Calu3 (cell line): ENCODE data around the gene TSSC4. TPM values are rescaled to one million over a fixed set of nuclear protein-coding genes. Genes with fewer than 3 reads are reported as not detected.

Experiments used
- BruUV-seq: library from RNA; stranded (reverse); fragments of 400-500 nt; replicated peaks from 2 replicates; lab custom pipeline; 2021; lab: Mats Ljungman, UMichigan
- CTCF ChIA-PET: fragments of 300-600 bp; sonication (Branson Sonifier 250); formaldehyde crosslinking; loops from one replicate; lab custom pipeline; 2022; ENCODE audit warnings: antibody characterized with exemption; lab: Charles Lee
- DNase-seq: peaks from one replicate; pipeline ENCODE4 v3.0.0; 2022
- H3K27ac Mint-ChIP-seq: one replicate; pipeline ENCODE4 v1.8.0; 2022; ENCODE audit warnings: mixed read lengths; ENCODE audit not compliant: unreplicated experiment
- H3K27me3 Mint-ChIP-seq: one replicate; pipeline ENCODE4 v1.8.0; 2022; ENCODE audit warnings: mixed read lengths; ENCODE audit not compliant: unreplicated experiment
- H3K36me3 Mint-ChIP-seq: one replicate; pipeline ENCODE4 v1.8.0; 2022; ENCODE audit warnings: mild to moderate bottlenecking, moderate library complexity, mixed read lengths; ENCODE audit not compliant: insufficient read depth, unreplicated experiment
- H3K4me1 Mint-ChIP-seq: one replicate; pipeline ENCODE4 v1.8.0; 2022; ENCODE audit warnings: mild to moderate bottlenecking, low read depth, mixed read lengths; ENCODE audit not compliant: unreplicated experiment
- H3K4me3 Mint-ChIP-seq: one replicate; pipeline ENCODE4 v1.8.0; 2022; ENCODE audit warnings: mild to moderate bottlenecking, low read depth, moderate library complexity, mixed read lengths; ENCODE audit not compliant: unreplicated experiment
- H3K9me3 Mint-ChIP-seq: one replicate; pipeline ENCODE4 v1.8.0; 2022; ENCODE audit warnings: low read depth, mixed read lengths; ENCODE audit not compliant: unreplicated experiment
- intact Hi-C: fragments of 100-400 bp; cut with micrococcal nuclease; formaldehyde crosslinking; loops from one replicate; pipeline ENCODE4 v1.10.0; 2022; ENCODE audit not compliant: unreplicated experiment
- total RNA-seq: library from RNA; stranded (reverse); gene quantifications from 2 replicates; pipeline ENCODE4 v1.2.3, GENCODE V29; 2022
- TF ChIP-seq, protein P1 (sequence below): fragments of 200-600 bp; IDR thresholded peaks from one replicate; pipeline ENCODE4 v1.8.0; 2022; ENCODE audit warnings: antibody characterized with exemption; ENCODE audit not compliant: unreplicated experiment

TSSC4 gene
- total RNA-seq, 1 experiment from 2014 or later = 49.4 TPM

DNA sequence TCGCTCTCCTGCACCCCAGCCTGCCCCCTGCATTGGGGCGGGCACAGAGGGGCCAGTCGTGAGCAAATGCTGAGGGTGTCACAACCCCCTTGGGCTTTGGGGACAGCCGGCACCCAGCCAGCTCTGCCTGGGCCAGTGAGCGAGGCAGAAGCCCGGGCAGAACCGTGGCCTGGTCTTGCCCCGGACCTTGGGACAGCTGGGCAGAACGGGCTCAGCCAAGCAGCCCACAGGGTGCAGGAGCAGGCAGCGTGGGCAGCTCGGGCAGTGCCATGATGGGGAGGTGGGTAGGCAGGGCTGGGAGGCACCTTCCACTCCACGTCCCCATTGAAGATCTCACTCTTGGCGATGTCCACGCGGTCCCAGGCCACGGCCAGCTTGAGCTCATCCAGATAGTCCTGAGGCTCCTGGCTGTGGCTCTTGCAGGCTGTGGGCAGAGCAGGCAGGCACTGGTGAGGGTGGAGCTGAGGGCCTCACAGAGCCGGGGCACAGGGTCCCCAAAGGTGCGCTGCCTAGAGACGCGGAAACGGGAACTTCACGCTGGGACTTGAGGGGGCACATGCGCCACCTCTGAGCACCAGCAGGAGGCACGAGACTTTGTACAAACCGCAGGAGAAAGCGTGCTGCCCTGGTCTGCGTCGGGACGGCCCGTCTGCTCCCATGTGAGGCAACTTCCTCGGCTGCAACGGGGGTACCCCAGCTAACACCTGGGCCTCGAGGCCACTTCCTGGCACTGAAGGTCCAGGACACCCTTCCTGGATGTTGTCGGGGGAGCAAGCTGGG, 15.2 kb downstream of the TSSC4 start:
- H3K36me3 Mint-ChIP-seq = no peaks in the 10 kb centered on the region
- no peak overlapping the region for H3K4me3 Mint-ChIP-seq
- no peaks in the 10 kb centered on the region for H3K9me3 Mint-ChIP-seq
- H3K4me1 Mint-ChIP-seq = no peaks in the 10 kb centered on the region
- no TSS peak for BruUV-seq
- CTCF ChIA-PET = no interaction called here
- no peak overlapping the region for H3K27ac Mint-ChIP-seq
- intact Hi-C loops = no loop called here
- TF ChIP-seq, protein P1, sequence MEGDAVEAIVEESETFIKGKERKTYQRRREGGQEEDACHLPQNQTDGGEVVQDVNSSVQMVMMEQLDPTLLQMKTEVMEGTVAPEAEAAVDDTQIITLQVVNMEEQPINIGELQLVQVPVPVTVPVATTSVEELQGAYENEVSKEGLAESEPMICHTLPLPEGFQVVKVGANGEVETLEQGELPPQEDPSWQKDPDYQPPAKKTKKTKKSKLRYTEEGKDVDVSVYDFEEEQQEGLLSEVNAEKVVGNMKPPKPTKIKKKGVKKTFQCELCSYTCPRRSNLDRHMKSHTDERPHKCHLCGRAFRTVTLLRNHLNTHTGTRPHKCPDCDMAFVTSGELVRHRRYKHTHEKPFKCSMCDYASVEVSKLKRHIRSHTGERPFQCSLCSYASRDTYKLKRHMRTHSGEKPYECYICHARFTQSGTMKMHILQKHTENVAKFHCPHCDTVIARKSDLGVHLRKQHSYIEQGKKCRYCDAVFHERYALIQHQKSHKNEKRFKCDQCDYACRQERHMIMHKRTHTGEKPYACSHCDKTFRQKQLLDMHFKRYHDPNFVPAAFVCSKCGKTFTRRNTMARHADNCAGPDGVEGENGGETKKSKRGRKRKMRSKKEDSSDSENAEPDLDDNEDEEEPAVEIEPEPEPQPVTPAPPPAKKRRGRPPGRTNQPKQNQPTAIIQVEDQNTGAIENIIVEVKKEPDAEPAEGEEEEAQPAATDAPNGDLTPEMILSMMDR = no peak
- H3K27me3 Mint-ChIP-seq = peaks cover 20% of the 10 kb centered on the region
- DNase-seq = no peak

DNA sequence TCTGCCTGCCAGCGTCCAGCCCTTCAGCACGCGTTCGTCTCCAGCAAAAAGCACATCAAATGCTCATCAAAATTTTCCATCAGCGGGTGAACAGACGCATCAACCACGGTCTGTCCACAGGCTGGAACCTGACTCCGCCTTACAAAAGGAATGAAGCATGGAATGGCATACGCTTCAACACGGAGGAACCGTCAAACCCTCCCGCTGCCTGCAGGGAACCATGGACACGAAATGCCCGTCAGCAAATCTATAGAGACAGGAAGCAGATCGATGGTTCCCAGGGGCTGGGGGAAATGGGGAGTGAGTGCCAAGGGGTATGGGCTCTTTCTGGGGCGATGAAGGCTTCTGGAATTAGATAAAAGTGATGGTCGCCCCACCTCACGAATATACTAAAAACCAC, 16.2 kb downstream of the TSSC4 start:
- BruUV-seq = no TSS peak
- Mint-ChIP-seq H3K9me3 (no peaks in the 10 kb centered on the region), H3K27ac (no peak overlapping the region), H3K27me3 (peaks cover 10% of the 10 kb centered on the region), H3K4me3 (no peak overlapping the region), H3K4me1 (no peaks in the 10 kb centered on the region), H3K36me3 (no peaks in the 10 kb centered on the region)
- CTCF ChIA-PET = no interaction called here
- TF ChIP-seq, protein P1 = no peak
- intact Hi-C loops = no loop called here
- no peak for DNase-seq

DNA sequence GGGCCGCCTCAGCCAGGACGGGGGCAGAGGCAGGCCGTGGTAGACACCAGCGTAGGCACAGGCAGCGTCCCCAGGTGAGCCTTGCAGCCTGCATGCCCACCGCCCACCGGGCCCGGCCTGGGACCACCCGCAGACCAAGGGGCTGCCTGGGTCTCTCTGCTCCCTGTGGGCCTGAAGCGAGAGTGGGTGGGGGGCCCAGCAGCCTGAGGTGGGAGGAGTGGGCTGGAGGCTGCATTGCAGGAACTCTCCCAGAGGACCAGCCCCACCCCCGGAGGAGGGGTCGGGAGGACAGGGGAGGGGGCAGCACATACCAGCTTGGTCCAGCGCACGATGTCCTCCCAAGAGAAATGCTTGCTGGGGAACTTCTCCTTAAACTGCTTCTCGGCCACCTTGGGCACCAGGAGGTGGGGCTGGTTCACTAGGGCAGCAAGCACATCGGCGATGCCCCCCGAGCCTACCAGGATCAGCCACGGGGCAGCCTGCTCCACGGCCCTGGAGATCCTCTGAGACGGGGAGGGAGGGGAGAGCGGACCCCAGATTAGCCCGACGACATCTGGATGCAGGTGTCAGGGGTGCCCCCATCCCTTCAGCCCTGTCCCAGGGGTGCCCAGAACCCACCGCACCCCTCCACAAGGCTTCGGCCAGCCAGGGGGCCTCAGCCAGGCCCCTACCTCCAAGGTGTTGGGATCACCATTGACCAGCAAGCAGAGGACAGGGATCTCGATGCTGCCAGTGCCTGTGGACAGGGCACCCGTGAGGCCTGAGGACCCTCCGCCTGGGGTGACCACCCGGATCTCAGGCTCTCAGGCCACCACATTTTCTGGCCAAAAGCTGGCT, 17.5 kb downstream of the TSSC4 start:
- Mint-ChIP-seq H3K27ac (no peak overlapping the region), H3K36me3 (no peaks in the 10 kb centered on the region), H3K4me1 (no peaks in the 10 kb centered on the region), H3K4me3 (no peak overlapping the region), H3K27me3 (peaks cover 9% of the 10 kb centered on the region), H3K9me3 (no peaks in the 10 kb centered on the region)
- TF ChIP-seq, protein P1 = no peak
- no peak for DNase-seq
- intact Hi-C loops = no loop called here
- BruUV-seq = no TSS peak
- CTCF ChIA-PET = interaction anchor here (0.7 to 3.1 kb wide), 3 partner anchors 46 to 112 kb away, joined by 3 to 97 read pairs (median 4); no protein-coding TSS in a partner anchor

DNA sequence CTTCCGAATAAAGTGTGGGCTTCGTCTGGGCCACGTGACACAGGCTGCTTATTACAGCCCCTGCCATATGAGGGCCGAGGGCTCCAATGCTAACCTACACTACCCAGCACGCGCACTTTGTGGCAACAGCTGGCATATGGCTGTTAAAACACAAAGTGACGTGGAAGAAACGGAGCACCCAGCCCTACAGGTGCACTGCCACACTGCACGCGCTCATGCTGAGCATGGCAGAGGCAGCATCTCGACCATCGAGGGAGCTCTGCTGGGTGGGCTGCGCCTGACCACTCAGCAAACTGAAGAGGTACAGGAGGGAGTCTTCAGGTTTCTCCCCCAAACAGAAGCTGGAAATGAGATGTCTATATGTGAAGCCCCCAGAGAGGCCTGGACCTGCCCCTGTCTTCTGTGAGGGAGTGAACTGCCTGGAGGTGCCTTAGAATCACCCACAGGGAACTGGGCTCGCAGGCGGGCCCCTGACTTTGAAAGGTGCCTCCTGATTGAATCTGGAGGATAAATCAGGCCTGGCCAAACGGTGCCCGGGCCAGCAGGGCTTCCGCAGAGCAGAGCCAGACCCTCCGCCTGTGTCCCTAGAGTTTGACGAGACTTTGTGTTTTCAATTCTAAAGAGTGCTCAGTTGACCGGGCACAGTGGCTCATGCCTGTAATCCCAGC, 18.3 kb downstream of the TSSC4 start:
- Mint-ChIP-seq H3K36me3 (no peaks in the 10 kb centered on the region), H3K4me1 (no peaks in the 10 kb centered on the region), H3K27me3 (peaks cover 17% of the 10 kb centered on the region), H3K27ac (no peak overlapping the region), H3K9me3 (no peaks in the 10 kb centered on the region), H3K4me3 (no peak overlapping the region)
- CTCF ChIA-PET = interaction anchor here (1.0 to 3.1 kb wide), 8 partner anchors 10 to 221 kb away, joined by 3 to 97 read pairs (median 5); partner anchors contain the start of gene TSSC4
- no peak for DNase-seq
- TF ChIP-seq, protein P1 = no peak
- BruUV-seq = no TSS peak
- intact Hi-C loops = loop anchor here (1.0 kb wide), 1 partner anchor 114 kb away; no protein-coding TSS in a partner anchor
